ENCODE data around the gene ATP6V1G1. TPM values are rescaled to one million over a fixed set of nuclear protein-coding genes. Genes with fewer than 3 reads are reported as not detected.
"Not testable (repeated sequence)": the region's sequence is repeated elsewhere in the genome, so short reads cannot be mapped to it uniquely, and the experiment has no call there.

ATP6V1G1 gene
- total and polyA plus RNA-seq, 7 experiments from 2014 or later = 86.2 to 372 (median 133) TPM

- intact Hi-C loops (cut with micrococcal nuclease) = loop anchor here (1.0 to 5.0 kb wide), 9 partner anchors 19 to 194 kb away; partner anchors contain the start of genes TMEM268 (in 1 of the 2) and WHRN (in 1 of the 2)
- peak overlapping the region; percentile 49 to 100 (median 89) for H3K27ac Mint-ChIP-seq
- peaks cover 8 to 59% (median 47%) of the 10 kb centered on the region in 5 donors for H3K36me3 Mint-ChIP-seq
- peaks cover 60 to 93% (median 72%) of the 10 kb centered on the region in 7 donors for H3K4me1 Mint-ChIP-seq
- H3K27me3 Mint-ChIP-seq = peaks cover 0 to 2% (median 0%) of the 10 kb centered on the region in 5 donors
- peaks cover 0 to 4% (median 0%) of the 10 kb centered on the region in 11 donors for H3K9me3 Mint-ChIP-seq
- ChIA-PET POLR2A (interaction anchor here (0.5 to 11.8 kb wide), 17 partner anchors 9 to 229 kb away, joined by 3 to 329 read pairs (median 5); partner anchors contain the start of genes AKNA, TMEM268 and WHRN), CTCF (interaction anchor here (0.6 to 3.3 kb wide), 25 partner anchors 8 to 226 kb away, joined by 3 to 97 read pairs (median 5); partner anchors contain the start of genes TEX53 and TMEM268)
- Histone ChIP-seq H3K9me3 (ENCODE audit: control insufficient read depth in 2 of 3, low read length in 3 of 3) (no peaks in the 10 kb centered on the region), H3K27ac (ENCODE audit: low read depth, low read length) (peak overlapping the region; percentile 70), H3K36me3 (ENCODE audit: control insufficient read depth in 2 of 3, insufficient read depth in 3 of 3, low read length in 3 of 3) (peaks cover 6 to 44% (median 19%) of the 10 kb centered on the region in 3 experiments), H3K4me3 (ENCODE audit: low read length) (peak overlapping the region; percentile 25), H3K4me1 (ENCODE audit: control insufficient read depth in 2 of 2, insufficient read depth in 2 of 2, low read length in 2 of 2) (peaks cover 41 to 47% of the 10 kb centered on the region in 2 donors), H3K27me3 (ENCODE audit: control insufficient read depth in 2 of 2, insufficient read depth in 2 of 2, low read length in 2 of 2) (no peaks in the 10 kb centered on the region)
- peak overlapping the region; percentile 79 to 98 (median 81) for H3K4me3 Mint-ChIP-seq
- DNase-seq = peak; percentile 17 to 86 (median 78)
- ATAC-seq = peak; percentile 68
These were observed 4.8 kb downstream of the ATP6V1G1 start for GRCh38 chr9:114592356-114592755.

DNA sequence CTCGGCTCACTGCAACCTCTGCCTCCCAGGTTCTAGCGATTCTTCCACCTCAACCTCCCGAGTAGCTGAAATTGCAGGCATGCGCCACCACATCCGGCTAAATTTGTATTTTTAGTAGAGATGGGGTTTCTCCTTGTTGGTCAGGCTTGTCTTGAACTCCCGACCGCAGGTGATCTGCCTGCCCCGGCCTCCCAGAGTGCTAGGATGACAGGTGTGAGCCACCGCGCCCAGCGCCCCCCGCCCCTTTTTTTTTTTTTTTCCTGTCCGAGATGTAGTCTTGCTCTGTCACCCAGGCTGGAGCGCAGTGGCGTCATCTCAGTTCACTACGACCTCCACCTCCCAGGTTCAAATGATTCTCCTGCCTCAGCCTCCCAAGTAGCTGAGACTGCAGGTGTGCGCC, 6.6 kb downstream of the ATP6V1G1 start:
- Histone ChIP-seq H3K27me3 (ENCODE audit: control insufficient read depth in 2 of 2, insufficient read depth in 2 of 2, low read length in 2 of 2) (no peaks in the 10 kb centered on the region), H3K4me1 (ENCODE audit: control insufficient read depth in 2 of 2, insufficient read depth in 2 of 2, low read length in 2 of 2) (peaks cover 35 to 41% of the 10 kb centered on the region in 2 donors), H3K4me3 (ENCODE audit: low read length) (no peak overlapping the region), H3K9me3 (ENCODE audit: control insufficient read depth in 2 of 3, low read length in 3 of 3) (no peaks in the 10 kb centered on the region), H3K36me3 (ENCODE audit: control insufficient read depth in 2 of 3, insufficient read depth in 3 of 3, low read length in 3 of 3) (peaks cover 6 to 58% (median 27%) of the 10 kb centered on the region in 3 experiments), H3K27ac (ENCODE audit: low read depth, low read length) (no peak overlapping the region)
- ATAC-seq (no peak), DNase-seq (no peak)
- intact Hi-C loops (cut with micrococcal nuclease) = loop anchor here (5.0 kb wide), 2 partner anchors 33 to 107 kb away; no protein-coding TSS in a partner anchor
- H3K27me3 Mint-ChIP-seq = no peaks in the 10 kb centered on the region
- CTCF ChIA-PET = interaction anchor here (1.3 to 3.3 kb wide), 3 partner anchors 16 to 313 kb away, joined by 4 to 97 read pairs (median 12); partner anchors contain the start of gene TMEM268
- peak overlapping the region in 2 of 10 donors; percentile 9 to 98 for H3K4me3 Mint-ChIP-seq
- H3K9me3 Mint-ChIP-seq = no peaks in the 10 kb centered on the region
- H3K27ac Mint-ChIP-seq = peak overlapping the region in 8 of 9 donors; percentile 49 to 100 (median 88)
- H3K4me1 Mint-ChIP-seq = peaks cover 50 to 98% (median 68%) of the 10 kb centered on the region in 7 donors
- H3K36me3 Mint-ChIP-seq = peaks cover 5 to 61% (median 58%) of the 10 kb centered on the region in 5 donors
- POLR2A ChIA-PET = interaction anchor here (0.7 to 11.8 kb wide), 6 partner anchors 8 to 369 kb away, joined by 3 to 329 read pairs (median 6); partner anchors contain the start of gene TMEM268

- H3K4me1 Mint-ChIP-seq = peaks cover 10 to 33% (median 23%) of the 10 kb centered on the region in 7 donors
- peaks cover 0 to 10% (median 4%) of the 10 kb centered on the region in 11 donors for H3K9me3 Mint-ChIP-seq
- CTCF ChIA-PET = interaction anchor here (1.3 to 2.1 kb wide), 2 partner anchors 9 to 52 kb away, joined by 4 to 6 read pairs; no protein-coding TSS in a partner anchor
- intact Hi-C loops (cut with micrococcal nuclease); H3K4me3 ChIP-seq (ENCODE audit: low read length); H3K9me3 ChIP-seq (ENCODE audit: control insufficient read depth in 2 of 3, low read length in 3 of 3); H3K4me1 ChIP-seq (ENCODE audit: control insufficient read depth in 2 of 2, insufficient read depth in 2 of 2, low read length in 2 of 2); ATAC-seq; H3K4me3 Mint-ChIP-seq; H3K27me3 ChIP-seq (ENCODE audit: control insufficient read depth in 2 of 2, insufficient read depth in 2 of 2, low read length in 2 of 2); H3K27me3 Mint-ChIP-seq; DNase-seq; H3K27ac ChIP-seq (ENCODE audit: low read depth, low read length): not testable (repeated sequence)
- POLR2A ChIA-PET = interaction anchor here (0.7 to 1.6 kb wide), 4 partner anchors 9 to 15 kb away, joined by 3 to 5 read pairs (median 4); partner anchors contain the start of gene ATP6V1G1
- peaks cover 11 to 60% (median 48%) of the 10 kb centered on the region in 5 donors for H3K36me3 Mint-ChIP-seq
- H3K27ac Mint-ChIP-seq = peak overlapping the region in 7 of 9 donors; percentile 38 to 79 (median 72)
- peaks cover 0 to 54% (median 9%) of the 10 kb centered on the region in 3 experiments for H3K36me3 ChIP-seq (ENCODE audit: control insufficient read depth in 2 of 3, insufficient read depth in 3 of 3, low read length in 3 of 3)
These were observed 13.1 kb downstream of the ATP6V1G1 start for GRCh38 chr9:114600502-114601248.

GRCh38 chr9:114601787-114602186, 14.2 kb downstream of the ATP6V1G1 start:
- peaks cover 0 to 10% (median 4%) of the 10 kb centered on the region in 11 donors for H3K9me3 Mint-ChIP-seq
- H3K4me3 Mint-ChIP-seq; intact Hi-C loops (cut with micrococcal nuclease); H3K4me3 ChIP-seq (ENCODE audit: low read length); H3K27ac ChIP-seq (ENCODE audit: low read depth, low read length); H3K27me3 Mint-ChIP-seq; CTCF ChIA-PET; H3K4me1 ChIP-seq (ENCODE audit: control insufficient read depth in 2 of 2, insufficient read depth in 2 of 2, low read length in 2 of 2); DNase-seq; H3K9me3 ChIP-seq (ENCODE audit: control insufficient read depth in 2 of 3, low read length in 3 of 3); H3K27me3 ChIP-seq (ENCODE audit: control insufficient read depth in 2 of 2, insufficient read depth in 2 of 2, low read length in 2 of 2); ATAC-seq: not testable (repeated sequence)
- peaks cover 8 to 54% (median 38%) of the 10 kb centered on the region in 5 donors for H3K36me3 Mint-ChIP-seq
- H3K27ac Mint-ChIP-seq = peak overlapping the region in 7 of 9 donors; percentile 3 to 75 (median 57)
- POLR2A ChIA-PET = interaction anchor here (1.3 to 20.3 kb wide), 3 partner anchors 9 to 14 kb away, joined by 4 to 329 read pairs (median 5); partner anchors contain the start of gene ATP6V1G1
- H3K4me1 Mint-ChIP-seq = peaks cover 3 to 21% (median 14%) of the 10 kb centered on the region in 7 donors
- H3K36me3 ChIP-seq (ENCODE audit: control insufficient read depth in 2 of 3, insufficient read depth in 3 of 3, low read length in 3 of 3) = peaks cover 0 to 43% (median 9%) of the 10 kb centered on the region in 3 experiments

GRCh38 chr9:114602620-114603019, 15.1 kb downstream of the ATP6V1G1 start:
- Mint-ChIP-seq H3K4me3 (no peak overlapping the region), H3K36me3 (peaks cover 8 to 50% (median 32%) of the 10 kb centered on the region in 5 donors), H3K27ac (peak overlapping the region in 3 of 9 donors; percentile 32 to 38 (median 36)), H3K4me1 (peaks cover 0 to 14% (median 8%) of the 10 kb centered on the region in 7 donors), H3K9me3 (peaks cover 0 to 10% (median 4%) of the 10 kb centered on the region in 11 donors), H3K27me3 (no peaks in the 10 kb centered on the region)
- Histone ChIP-seq H3K27ac (ENCODE audit: low read depth, low read length) (no peak overlapping the region), H3K27me3 (ENCODE audit: control insufficient read depth in 2 of 2, insufficient read depth in 2 of 2, low read length in 2 of 2) (no peaks in the 10 kb centered on the region), H3K4me3 (ENCODE audit: low read length) (no peak overlapping the region), H3K4me1 (ENCODE audit: control insufficient read depth in 2 of 2, insufficient read depth in 2 of 2, low read length in 2 of 2) (no peaks in the 10 kb centered on the region), H3K36me3 (ENCODE audit: control insufficient read depth in 2 of 3, insufficient read depth in 3 of 3, low read length in 3 of 3) (peaks cover 0 to 37% (median 5%) of the 10 kb centered on the region in 3 experiments), H3K9me3 (ENCODE audit: control insufficient read depth in 2 of 3, low read length in 3 of 3) (peaks cover 0 to 9% (median 6%) of the 10 kb centered on the region in 3 experiments)
- intact Hi-C loops (cut with micrococcal nuclease) = no loop called here
- ChIA-PET POLR2A (interaction anchor here (1.7 to 20.3 kb wide), 3 partner anchors 10 to 14 kb away, joined by 3 to 329 read pairs (median 11); partner anchors contain the start of gene ATP6V1G1), CTCF (interaction anchor here (0.5 kb wide), 1 partner anchor 115 kb away, joined by 4 read pairs; no protein-coding TSS in a partner anchor)
- DNase-seq (no peak), ATAC-seq (no peak)

DNA sequence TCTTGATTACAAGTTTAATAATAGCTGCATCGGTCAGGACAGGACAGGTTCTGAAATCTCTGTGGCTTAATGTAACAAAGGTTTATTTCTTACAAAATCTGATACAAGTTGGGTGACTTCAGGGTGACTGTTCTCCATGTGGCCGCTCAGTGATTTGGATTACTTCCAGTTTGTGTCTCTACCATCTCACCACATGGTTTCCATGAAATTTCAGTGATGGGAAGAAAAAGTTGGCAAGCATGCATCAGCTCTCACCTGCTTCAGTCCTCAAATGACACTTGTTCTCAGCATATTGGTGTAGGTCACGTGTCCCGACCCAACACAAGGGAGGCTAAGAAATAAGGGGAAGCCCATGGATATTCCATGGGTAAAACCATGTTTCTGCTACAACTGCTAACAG, 15.7 kb downstream of the ATP6V1G1 start:
- Mint-ChIP-seq H3K4me3 (no peak overlapping the region), H3K27ac (peak overlapping the region in 4 of 9 donors; percentile 7 to 32 (median 30))
- intact Hi-C loops (cut with micrococcal nuclease) = no loop called here

More for the DNA sequence above, 15.7 kb downstream of the ATP6V1G1 start:
- Mint-ChIP-seq H3K27me3 (no peaks in the 10 kb centered on the region), H3K36me3 (peaks cover 8 to 49% (median 29%) of the 10 kb centered on the region in 5 donors), H3K4me1 (peaks cover 0 to 10% (median 7%) of the 10 kb centered on the region in 7 donors), H3K9me3 (peaks cover 0 to 10% (median 4%) of the 10 kb centered on the region in 11 donors)
- peaks cover 0 to 31% (median 1%) of the 10 kb centered on the region in 3 experiments for H3K36me3 ChIP-seq (ENCODE audit: control insufficient read depth in 2 of 3, insufficient read depth in 3 of 3, low read length in 3 of 3)
- DNase-seq (no peak), ATAC-seq (no peak)
- no peak overlapping the region for H3K27ac ChIP-seq (ENCODE audit: low read depth, low read length)
- H3K4me3 ChIP-seq (ENCODE audit: low read length) = no peak overlapping the region
- ChIA-PET POLR2A (interaction anchor here (0.6 to 20.3 kb wide), 5 partner anchors 9 to 230 kb away, joined by 3 to 329 read pairs (median 6); partner anchors contain the start of gene ATP6V1G1), CTCF (interaction anchor here (0.5 to 1.3 kb wide), 2 partner anchors 50 to 115 kb away, joined by 4 read pairs; no protein-coding TSS in a partner anchor)
- H3K4me1 ChIP-seq (ENCODE audit: control insufficient read depth in 2 of 2, insufficient read depth in 2 of 2, low read length in 2 of 2) = no peaks in the 10 kb centered on the region
- H3K27me3 ChIP-seq (ENCODE audit: control insufficient read depth in 2 of 2, insufficient read depth in 2 of 2, low read length in 2 of 2) = no peaks in the 10 kb centered on the region
- peaks cover 0 to 9% (median 6%) of the 10 kb centered on the region in 3 experiments for H3K9me3 ChIP-seq (ENCODE audit: control insufficient read depth in 2 of 3, low read length in 3 of 3)
